ENCODE measurements around the gene CCDC90B. TPM values are rescaled to one million over a fixed set of nuclear protein-coding genes. Genes with fewer than 3 reads are reported as not detected.

The CCDC90B gene, protein sequence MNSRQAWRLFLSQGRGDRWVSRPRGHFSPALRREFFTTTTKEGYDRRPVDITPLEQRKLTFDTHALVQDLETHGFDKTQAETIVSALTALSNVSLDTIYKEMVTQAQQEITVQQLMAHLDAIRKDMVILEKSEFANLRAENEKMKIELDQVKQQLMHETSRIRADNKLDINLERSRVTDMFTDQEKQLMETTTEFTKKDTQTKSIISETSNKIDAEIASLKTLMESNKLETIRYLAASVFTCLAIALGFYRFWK
- total RNA-seq = 10 to 100 TPM in 3 of 4 donors, 1 to 10 TPM in 1; 7.4 to 87.1 (median 47.7) TPM

DNA sequence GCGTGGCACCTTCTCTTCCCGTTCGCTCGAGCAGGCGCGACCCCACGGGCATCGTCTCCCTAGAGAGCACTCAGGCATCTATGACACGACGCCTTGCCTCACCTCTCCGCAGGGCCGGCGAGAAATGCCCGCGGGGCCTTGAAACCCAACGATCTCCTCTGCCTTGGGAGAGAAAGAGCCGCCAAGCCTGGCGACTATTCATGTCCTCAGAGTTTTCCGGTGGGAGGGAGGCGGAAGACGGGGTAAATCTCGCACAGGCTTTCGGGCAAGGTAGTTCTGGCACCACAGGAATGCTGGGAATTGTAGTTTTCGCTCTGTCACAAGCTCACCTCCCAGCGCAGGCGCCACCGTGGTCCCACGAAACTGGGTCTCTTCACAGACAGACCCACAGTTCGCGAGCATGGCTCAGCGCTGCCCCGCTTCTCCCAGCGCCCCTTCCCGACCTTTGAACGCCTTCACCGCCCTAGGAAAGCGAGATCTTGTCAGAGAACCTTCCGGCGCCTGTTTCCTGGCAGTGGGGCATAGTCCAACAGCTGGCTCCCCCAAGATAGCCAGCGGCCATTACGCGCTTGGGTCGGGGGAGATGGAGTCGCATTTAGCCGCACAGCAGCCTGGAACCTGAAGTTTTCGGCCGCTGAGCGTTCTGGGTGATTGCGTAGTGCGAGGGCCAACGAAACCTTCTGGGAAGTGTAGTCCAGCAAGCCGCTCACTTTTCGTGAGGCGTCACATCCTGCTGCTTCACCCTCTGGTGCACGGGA is at the start of gene CCDC90B:
TSS of gene CCDC90B (minus strand) at position 597 of the 758 bp plus-strand sequence. CDS start at position 202, 395 bp downstream.
- no peaks in the 10 kb centered on the region for H3K36me3 ChIP-seq
- no peaks in the 10 kb centered on the region for H3K27me3 ChIP-seq
- H3K4me3 ChIP-seq = peak within 1 kb of the TSS; percentile 90 to 94
- DNase-seq = peak; percentile 95 to 96
- TF ChIP-seq POLR2A (IDR thresholded peaks at IDR 0.05) = peak; percentile 56 to 85
- TF ChIP-seq, protein P1, sequence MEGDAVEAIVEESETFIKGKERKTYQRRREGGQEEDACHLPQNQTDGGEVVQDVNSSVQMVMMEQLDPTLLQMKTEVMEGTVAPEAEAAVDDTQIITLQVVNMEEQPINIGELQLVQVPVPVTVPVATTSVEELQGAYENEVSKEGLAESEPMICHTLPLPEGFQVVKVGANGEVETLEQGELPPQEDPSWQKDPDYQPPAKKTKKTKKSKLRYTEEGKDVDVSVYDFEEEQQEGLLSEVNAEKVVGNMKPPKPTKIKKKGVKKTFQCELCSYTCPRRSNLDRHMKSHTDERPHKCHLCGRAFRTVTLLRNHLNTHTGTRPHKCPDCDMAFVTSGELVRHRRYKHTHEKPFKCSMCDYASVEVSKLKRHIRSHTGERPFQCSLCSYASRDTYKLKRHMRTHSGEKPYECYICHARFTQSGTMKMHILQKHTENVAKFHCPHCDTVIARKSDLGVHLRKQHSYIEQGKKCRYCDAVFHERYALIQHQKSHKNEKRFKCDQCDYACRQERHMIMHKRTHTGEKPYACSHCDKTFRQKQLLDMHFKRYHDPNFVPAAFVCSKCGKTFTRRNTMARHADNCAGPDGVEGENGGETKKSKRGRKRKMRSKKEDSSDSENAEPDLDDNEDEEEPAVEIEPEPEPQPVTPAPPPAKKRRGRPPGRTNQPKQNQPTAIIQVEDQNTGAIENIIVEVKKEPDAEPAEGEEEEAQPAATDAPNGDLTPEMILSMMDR (IDR thresholded peaks at IDR 0.05) = peak in 3 of 4 experiments; percentile 15 to 40 (median 24)
- H3K4me1 ChIP-seq = no peaks in the 10 kb centered on the region
- intact Hi-C loops (cut with DNase I; ENCODE audit: low total_unique reads) = no loop called here
- no peaks in the 10 kb centered on the region for H3K9me3 ChIP-seq
- peak within 1 kb of the TSS; percentile 99 for H3K27ac ChIP-seq

DNA sequence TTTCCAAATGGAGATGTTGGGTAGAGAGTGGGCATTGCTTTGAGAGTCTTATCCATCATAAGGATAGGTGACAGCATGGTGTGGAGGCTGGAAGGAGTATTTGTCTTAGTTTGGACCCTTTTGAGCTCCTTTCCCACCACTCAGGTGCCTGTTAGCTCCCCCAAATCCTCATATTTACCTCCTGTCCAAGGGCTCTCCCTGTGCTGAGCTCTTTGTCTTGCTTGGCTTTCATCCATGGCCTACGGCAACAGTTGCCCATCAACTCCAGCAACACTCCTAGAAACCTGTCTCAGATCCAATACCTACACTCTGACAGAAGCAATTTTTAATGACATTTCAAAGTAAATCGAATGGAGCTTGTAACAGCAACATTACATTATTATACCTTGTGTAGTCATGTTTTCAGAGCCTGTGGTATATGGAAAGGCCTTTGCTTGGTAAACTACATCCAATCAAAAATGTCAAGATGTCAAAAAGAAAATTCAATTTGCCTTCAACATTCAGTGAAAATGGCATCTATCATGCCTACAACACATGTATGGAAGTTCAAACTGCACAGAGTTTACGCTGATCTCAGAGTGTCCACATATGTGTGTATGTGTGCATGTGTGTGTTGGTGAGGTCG is 49.4 kb upstream of the CCDC90B start:
- DNase-seq = no peak
- H3K9me3 ChIP-seq = no peaks in the 10 kb centered on the region
- H3K36me3 ChIP-seq = no peaks in the 10 kb centered on the region
- no peaks in the 10 kb centered on the region for H3K4me1 ChIP-seq
- H3K27me3 ChIP-seq = no peaks in the 10 kb centered on the region
- no peak overlapping the region for H3K27ac ChIP-seq
- TF ChIP-seq POLR2A (IDR thresholded peaks at IDR 0.05) = no peak
- TF ChIP-seq, protein P1 (IDR thresholded peaks at IDR 0.05) = no peak
- intact Hi-C loops (cut with DNase I; ENCODE audit: low total_unique reads) = no loop called here
- no peak overlapping the region for H3K4me3 ChIP-seq

DNA sequence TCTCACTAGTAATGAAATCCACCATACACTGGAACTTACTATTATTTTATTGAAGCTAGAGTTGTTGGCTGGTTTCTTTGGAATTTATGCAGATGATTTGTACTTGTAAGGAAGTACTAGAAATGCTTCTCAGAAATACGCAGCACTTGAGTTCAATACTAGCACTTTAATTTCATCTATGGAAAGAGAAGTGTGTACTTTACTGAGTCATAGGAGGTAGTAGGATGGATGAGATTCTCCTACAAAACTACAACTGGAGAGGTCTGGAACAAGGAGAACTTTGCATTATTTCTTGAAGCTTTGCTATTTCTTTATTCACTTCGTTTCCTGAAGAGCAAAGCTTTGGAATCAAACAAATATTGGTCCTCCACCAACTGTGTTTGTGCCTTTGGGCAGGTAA is 44.1 kb upstream of the CCDC90B start:
- intact Hi-C loops (cut with DNase I; ENCODE audit: low total_unique reads) = no loop called here
- DNase-seq = no peak
- H3K27ac ChIP-seq = no peak overlapping the region
- H3K9me3 ChIP-seq = no peaks in the 10 kb centered on the region
- H3K27me3 ChIP-seq = no peaks in the 10 kb centered on the region
- no peak overlapping the region for H3K4me3 ChIP-seq
- H3K4me1 ChIP-seq = no peaks in the 10 kb centered on the region
- TF ChIP-seq, protein P1 (IDR thresholded peaks at IDR 0.05) = no peak
- TF ChIP-seq POLR2A (IDR thresholded peaks at IDR 0.05) = no peak
- no peaks in the 10 kb centered on the region for H3K36me3 ChIP-seq

DNA sequence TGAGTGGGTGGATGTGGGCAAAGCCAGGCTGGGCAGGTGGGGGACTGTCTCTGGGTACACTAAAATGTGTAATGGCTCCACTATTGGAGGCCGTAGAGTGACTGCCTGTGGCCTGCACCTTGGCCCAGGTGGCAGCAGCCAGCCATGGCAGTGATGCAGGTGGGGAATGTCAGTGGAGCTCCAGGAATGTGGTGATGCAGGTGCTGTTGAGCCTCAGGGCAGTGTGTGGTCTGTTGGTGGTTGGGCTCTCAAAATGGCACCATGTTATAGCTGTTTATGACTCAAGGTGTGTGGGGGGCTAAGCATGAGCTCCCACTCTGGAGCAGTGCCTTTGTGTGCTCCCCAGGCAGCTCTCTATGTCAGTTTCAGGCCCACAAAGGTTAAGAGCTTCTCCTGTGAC is 40.2 kb upstream of the CCDC90B start:
- no peaks in the 10 kb centered on the region for H3K9me3 ChIP-seq
- no peak overlapping the region for H3K27ac ChIP-seq
- H3K4me3 ChIP-seq = no peak overlapping the region
- no peaks in the 10 kb centered on the region for H3K36me3 ChIP-seq
- TF ChIP-seq, protein P1 (IDR thresholded peaks at IDR 0.05) = no peak
- intact Hi-C loops (cut with DNase I; ENCODE audit: low total_unique reads) = no loop called here
- DNase-seq = no peak
- H3K27me3 ChIP-seq = no peaks in the 10 kb centered on the region
- H3K4me1 ChIP-seq = no peaks in the 10 kb centered on the region

DNA sequence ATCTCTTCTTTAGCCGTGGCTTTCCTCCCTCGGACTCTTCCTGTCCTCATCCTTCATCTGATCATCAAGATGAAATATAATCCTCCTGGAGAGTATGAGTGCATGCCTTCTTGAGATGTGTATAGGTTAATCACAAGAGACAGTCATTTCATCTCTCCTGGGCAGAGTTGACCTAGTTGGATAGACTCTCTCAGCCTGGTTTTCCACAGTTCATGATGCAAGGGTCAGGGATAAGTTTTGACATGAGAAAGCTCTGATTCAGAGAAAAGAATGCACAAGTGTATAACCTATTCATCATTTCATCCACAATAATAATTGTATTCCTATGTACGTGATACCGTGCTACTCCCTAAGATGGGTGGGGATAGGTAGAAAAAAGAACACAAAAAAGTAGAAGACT is 33.2 kb upstream of the CCDC90B start:
- Histone ChIP-seq H3K9me3 (no peaks in the 10 kb centered on the region), H3K27ac (no peak overlapping the region), H3K27me3 (no peaks in the 10 kb centered on the region), H3K36me3 (no peaks in the 10 kb centered on the region), H3K4me3 (no peak overlapping the region), H3K4me1 (no peaks in the 10 kb centered on the region)
- TF ChIP-seq, protein P1 (IDR thresholded peaks at IDR 0.05) = no peak
- TF ChIP-seq POLR2A (IDR thresholded peaks at IDR 0.05) = no peak
- DNase-seq = no peak
- intact Hi-C loops (cut with DNase I; ENCODE audit: low total_unique reads) = no loop called here
